ENCODE data around the gene FOXP1.

GRCh38 chr3:71217640-71218222 is 365.8 kb downstream of the FOXP1 start:
- TF ChIP-seq CTCF (IDR thresholded peaks at IDR 0.05) (no peak), POLR2A (IDR thresholded peaks at IDR 0.05) (no peak), EP300 (IDR thresholded peaks at IDR 0.05) (no peak)
